Sigmoid colon (tissue), 7 donors: ENCODE measurements around the gene RPS6KB1. TPM values are rescaled to one million over a fixed set of nuclear protein-coding genes. Genes with fewer than 3 reads are reported as not detected.
A peak's percentile ranks its signal among the peaks of the same experiment; 100 is the strongest.
"Not testable (repeated sequence)": the region's sequence is repeated elsewhere in the genome, so short reads cannot be mapped to it uniquely, and the experiment has no call there.

Experiments used
- DNase-seq: peaks from one replicate; pipeline ENCODE4 v3.0.0-alpha.2; 2019
- H3K27ac ChIP-seq, 4 donors: fragments of 200-600 bp; sonication (generic); one replicate each; pipeline ENCODE4 v1.5.1; 2016 to 2019; ENCODE audit warnings: mild to moderate bottlenecking in 1 of 4
- H3K27me3 ChIP-seq, 3 donors: fragments of 200-600 bp; sonication (generic); one replicate each; pipeline ENCODE4 v1.5.1; 2019; ENCODE audit warnings: mild to moderate bottlenecking in 1 of 3
- H3K36me3 ChIP-seq, 4 donors: fragments of 200-600 bp; sonication (generic); one replicate each; pipeline ENCODE4 v1.5.1; 2016 to 2019
- H3K4me1 ChIP-seq, 4 donors: fragments of 200-600 bp; sonication (generic); one replicate each; pipeline ENCODE4 v1.5.1; 2017 to 2019
- H3K4me3 ChIP-seq, 4 donors: fragments of 200-600 bp; sonication (generic); one replicate each; pipeline ENCODE4 v1.5.1; 2017 to 2019; ENCODE audit warnings: mild to moderate bottlenecking in 2 of 4, moderate library complexity in 1 of 4
- H3K9me3 ChIP-seq, 4 donors: fragments of 200-600 bp in 3 of 4; sonication (generic) in 3 of 4; one replicate each; pipeline versions ENCODE4 v1.5.1 to v1.6.1; 2013 to 2019
- CTCF ChIP-seq, 4 experiments: fragments of 450-650 bp in 3 of 4; fragments of 200-600 bp in 1 of 4; IDR thresholded peaks; one replicate each; pipeline ENCODE4 v1.5.1; 2016 to 2019; ENCODE audit warnings: antibody characterized with exemption in 4 of 4, mild to moderate bottlenecking in 3 of 4, moderate library complexity in 2 of 4
- EP300 ChIP-seq, 4 donors: sonication (generic); formaldehyde crosslinking; IDR thresholded peaks; one replicate each; pipeline ENCODE4 v1.6.1; 2017; ENCODE audit warnings: antibody characterized with exemption in 4 of 4
- POLR2A ChIP-seq, 2 donors: fragments of 450-650 bp; IDR thresholded peaks; one replicate each; pipeline ENCODE4 v1.6.1; 2016; ENCODE audit warnings: antibody characterized with exemption in 2 of 2, mild to moderate bottlenecking in 2 of 2, moderate library complexity in 2 of 2
- POLR2AphosphoS5 ChIP-seq, 4 donors: sonication (generic); formaldehyde crosslinking; IDR thresholded peaks; one replicate each; pipeline ENCODE4 v1.6.1; 2017; ENCODE audit warnings: antibody characterized with exemption in 4 of 4
- WGBS, 2 donors: extraction: QIAGEN DNeasy Blood & Tissue Kit; methylation state at CpG; one replicate each; pipeline ENCODE4 v1.1.7; 2013; 5-methylcytosine and 5-hydroxymethylcytosine counted together
- intact Hi-C: fragments of 100-400 bp; cut with DNase I; formaldehyde crosslinking; loops from one replicate; pipeline ENCODE4 v1.15.1; 2023
- polyA plus RNA-seq, 3 donors: library from polyadenylated mRNA; stranded (reverse); fragments of 200-250 nt; gene quantifications; one replicate each; pipeline ENCODE4 v1.2.3, GENCODE V29; 2013
- total RNA-seq, 4 donors: library from RNA; depleted of rRNA; stranded (reverse); fragments of >200 nt; gene quantifications; one replicate each; pipeline ENCODE4 v1.1.0, GENCODE V29; 2016
- donor health status: healthy with polysubstance abuse.
- donor health status: Bipolar disorder and iron deficiency.
- donor health status: healthy.

RPS6KB1 gene
- total and polyA plus RNA-seq, 7 donors = 8.1 to 63.0 (median 28.9) TPM

GRCh38 chr17:59859444-59860025, 33.4 kb upstream of the RPS6KB1 start:
- 70 to 96% methylated on average over 2 of the region's 2 CpGs for WGBS, 2 donors
- peaks cover 0 to 39% (median 14%) of the 10 kb centered on the region in 4 donors for H3K36me3 ChIP-seq
- no peak overlapping the region for H3K27ac ChIP-seq
- peaks cover 0 to 10% (median 4%) of the 10 kb centered on the region in 4 donors for H3K4me1 ChIP-seq
- peak; percentile 4 for DNase-seq
- H3K27me3 ChIP-seq = no peaks in the 10 kb centered on the region
- no peaks in the 10 kb centered on the region for H3K9me3 ChIP-seq
- no peak overlapping the region for H3K4me3 ChIP-seq
- intact Hi-C loops = loop anchor here (1.0 kb wide), 1 partner anchor 106 kb away; no protein-coding TSS in a partner anchor
- no peak for TF ChIP-seq POLR2A (IDR thresholded peaks at IDR 0.05)
- TF ChIP-seq EP300 (IDR thresholded peaks at IDR 0.05) = no peak
- no peak for TF ChIP-seq POLR2AphosphoS5 (IDR thresholded peaks at IDR 0.05)
- TF ChIP-seq CTCF (IDR thresholded peaks at IDR 0.05) = peak; percentile 54 to 65 (median 60)

- DNase-seq = no peak
- Histone ChIP-seq H3K4me3 (no peak overlapping the region), H3K4me1 (peaks cover 0 to 7% (median 3%) of the 10 kb centered on the region in 4 donors), H3K9me3 (no peaks in the 10 kb centered on the region), H3K27me3 (no peaks in the 10 kb centered on the region), H3K36me3 (peaks cover 0 to 55% (median 14%) of the 10 kb centered on the region in 4 donors), H3K27ac (no peak overlapping the region)
- TF ChIP-seq POLR2A (IDR thresholded peaks at IDR 0.05) = no peak
- no peak for TF ChIP-seq EP300 (IDR thresholded peaks at IDR 0.05)
- TF ChIP-seq POLR2AphosphoS5 (IDR thresholded peaks at IDR 0.05) = no peak
- no peak for TF ChIP-seq CTCF (IDR thresholded peaks at IDR 0.05)
- WGBS, 2 donors = 56 to 76% methylated on average over 3 of the region's 3 CpGs
- intact Hi-C loops = no loop called here
These were observed 29.3 kb upstream of the RPS6KB1 start for GRCh38 chr17:59863616-59864015.

GRCh38 chr17:59869941-59870218, 23.0 kb upstream of the RPS6KB1 start:
- H3K4me3 ChIP-seq = no peak overlapping the region
- H3K27ac ChIP-seq = no peak overlapping the region
- WGBS, 2 donors = 67 to 77% methylated on average over 1 of the region's 1 CpG
- no peaks in the 10 kb centered on the region for H3K9me3 ChIP-seq
- intact Hi-C loops = no loop called here
- H3K27me3 ChIP-seq = no peaks in the 10 kb centered on the region
- peaks cover 0 to 45% (median 0%) of the 10 kb centered on the region in 4 donors for H3K36me3 ChIP-seq
- DNase-seq = no peak
- TF ChIP-seq POLR2AphosphoS5 (IDR thresholded peaks at IDR 0.05) (no peak), POLR2A (IDR thresholded peaks at IDR 0.05) (no peak), EP300 (IDR thresholded peaks at IDR 0.05) (no peak), CTCF (IDR thresholded peaks at IDR 0.05) (no peak)
- no peaks in the 10 kb centered on the region for H3K4me1 ChIP-seq

- DNase-seq = peak; percentile 26
- no peak overlapping the region for H3K27ac ChIP-seq
- no peaks in the 10 kb centered on the region for H3K4me1 ChIP-seq
- peaks cover 0 to 46% (median 2%) of the 10 kb centered on the region in 4 donors for H3K36me3 ChIP-seq
- TF ChIP-seq EP300 (IDR thresholded peaks at IDR 0.05) (no peak), POLR2AphosphoS5 (IDR thresholded peaks at IDR 0.05) (no peak), CTCF (IDR thresholded peaks at IDR 0.05) (no peak), POLR2A (IDR thresholded peaks at IDR 0.05) (no peak)
- no peaks in the 10 kb centered on the region for H3K27me3 ChIP-seq
- intact Hi-C loops = no loop called here
- H3K9me3 ChIP-seq = no peaks in the 10 kb centered on the region
- 82 to 86% methylated on average over 8 of the region's 8 CpGs for WGBS, 2 donors
- no peak overlapping the region for H3K4me3 ChIP-seq
These were observed 22.4 kb upstream of the RPS6KB1 start for GRCh38 chr17:59870482-59870881.

GRCh38 chr17:59872351-59872750, 20.6 kb upstream of the RPS6KB1 start:
- H3K27me3 ChIP-seq = no peaks in the 10 kb centered on the region
- peaks cover 0 to 58% (median 11%) of the 10 kb centered on the region in 4 donors for H3K36me3 ChIP-seq
- intact Hi-C loops = no loop called here
- no peak for DNase-seq
- H3K9me3 ChIP-seq = no peaks in the 10 kb centered on the region
- H3K27ac ChIP-seq = no peak overlapping the region
- TF ChIP-seq POLR2AphosphoS5 (IDR thresholded peaks at IDR 0.05) = no peak
- TF ChIP-seq EP300 (IDR thresholded peaks at IDR 0.05) = no peak
- no peak for TF ChIP-seq CTCF (IDR thresholded peaks at IDR 0.05)
- TF ChIP-seq POLR2A (IDR thresholded peaks at IDR 0.05) = no peak
- no peak overlapping the region for H3K4me3 ChIP-seq
- no peaks in the 10 kb centered on the region for H3K4me1 ChIP-seq

- peak; percentile 6 for DNase-seq
- H3K27ac ChIP-seq, H3K4me1 ChIP-seq, H3K27me3 ChIP-seq, H3K9me3 ChIP-seq, H3K4me3 ChIP-seq, intact Hi-C loops: not testable (repeated sequence)
- H3K36me3 ChIP-seq = peaks cover 0 to 67% (median 16%) of the 10 kb centered on the region in 4 donors
- WGBS, 2 donors = 96 to 98% methylated on average over 8 of the region's 8 CpGs
These were observed 19.5 kb upstream of the RPS6KB1 start for GRCh38 chr17:59873414-59873813.
